NCI-H1048 (cell line): ENCODE measurements around the gene UVRAG.
"Not testable (repeated sequence)": the region's sequence is repeated elsewhere in the genome, so short reads cannot be mapped to it uniquely, and the experiment has no call there.

Experiments
- DNase-seq: peaks from one replicate; lab custom pipeline; 2025; lab: John Stamatoyannopoulos, UW

The UVRAG gene

DNA sequence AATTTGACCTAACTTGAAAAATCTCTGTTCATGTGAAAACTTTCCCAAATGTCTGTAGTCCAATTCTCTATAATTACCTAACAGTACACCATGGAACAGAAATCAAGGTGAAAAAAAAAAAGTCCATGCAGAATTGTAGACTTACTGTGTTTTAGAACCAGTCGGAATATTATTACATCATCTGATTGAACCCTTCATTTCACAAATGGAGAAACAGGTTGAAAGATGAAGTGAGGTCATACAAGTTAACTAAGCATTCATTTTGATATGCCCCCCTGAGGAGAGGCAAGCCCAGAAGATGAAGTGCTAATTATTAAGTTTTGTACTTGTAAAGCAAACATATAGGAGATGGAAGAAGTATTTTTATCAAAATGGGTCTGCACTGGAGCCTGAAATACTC, 211.9 kb downstream of the UVRAG start:
- no peak for DNase-seq

GRCh38 chr11:76030286-76030685, 215.3 kb downstream of the UVRAG start:
- DNase-seq, result no peak

DNA sequence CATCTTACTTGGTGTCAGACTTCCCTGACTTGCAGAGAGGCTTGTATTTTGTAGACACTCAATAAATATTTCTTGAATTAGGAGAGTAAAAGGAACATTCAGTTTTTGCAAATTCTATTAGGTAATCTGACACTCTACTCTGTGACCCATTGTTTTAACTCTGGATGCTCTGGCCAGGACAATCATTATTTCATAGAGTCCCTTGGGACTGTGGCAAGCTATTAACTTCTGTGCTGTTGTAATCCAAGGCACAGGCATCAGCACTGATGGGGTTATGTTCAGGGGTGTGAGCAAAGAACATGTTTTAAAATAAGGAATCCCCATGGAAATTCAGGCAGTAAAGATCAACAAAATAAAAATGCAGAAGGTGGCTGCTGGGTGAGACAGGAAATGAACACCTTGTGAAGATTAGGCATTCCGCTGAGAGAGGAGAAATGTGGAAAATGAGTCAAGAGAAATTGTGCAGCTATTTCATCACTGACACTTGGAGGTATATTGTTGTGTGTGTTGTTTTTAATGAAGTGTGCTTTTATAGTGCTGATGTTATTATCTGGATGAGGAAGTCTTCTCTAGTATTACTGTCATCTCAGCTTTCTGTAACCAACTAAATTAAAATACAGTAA, 216.1 kb downstream of the UVRAG start:
- DNase-seq, result no peak

DNA sequence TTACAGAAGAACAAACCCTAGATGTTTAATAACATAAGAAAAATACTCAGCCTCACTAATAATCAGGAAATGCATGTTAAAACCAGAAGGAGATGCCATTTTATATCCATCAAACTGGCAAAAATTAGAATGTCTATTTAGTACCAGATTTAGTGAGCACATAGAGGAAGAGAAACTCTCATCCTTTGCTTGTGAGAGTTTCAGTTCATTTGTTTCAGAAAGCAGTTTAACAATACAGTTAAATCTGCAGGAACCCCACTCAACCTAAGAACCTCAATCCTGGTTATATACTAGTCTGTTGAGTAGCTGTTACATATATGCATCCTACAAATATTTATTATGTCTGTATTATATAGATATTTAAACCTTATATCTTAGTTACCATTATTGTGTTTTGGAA, 218.7 kb downstream of the UVRAG start:
- no peak for DNase-seq

DNA sequence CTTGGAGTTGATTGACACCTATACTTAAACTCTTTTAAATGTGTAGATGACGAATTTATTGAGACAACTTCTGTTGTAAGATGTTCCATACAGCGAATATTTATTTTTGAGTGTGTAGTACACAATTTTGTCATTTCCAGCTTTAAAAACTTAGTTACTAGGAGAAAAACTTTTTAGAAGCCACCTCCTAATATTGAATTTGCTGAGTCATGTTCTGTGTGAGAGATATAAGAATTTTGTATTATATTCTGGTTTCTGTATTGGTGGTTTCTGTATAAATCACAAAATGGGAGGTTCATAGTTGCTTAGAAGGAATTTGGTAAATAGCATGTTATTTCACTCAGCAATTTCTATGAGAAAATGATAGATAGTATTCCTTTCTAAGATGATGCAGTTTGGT, 220.0 kb downstream of the UVRAG start:
- no peak for DNase-seq

- DNase-seq, result no peak
Observed at GRCh38 chr11:76038608-76039007, 223.6 kb downstream of the UVRAG start.

GRCh38 chr11:76041208-76041607, 226.2 kb downstream of the UVRAG start:
- DNase-seq, result no peak

DNA sequence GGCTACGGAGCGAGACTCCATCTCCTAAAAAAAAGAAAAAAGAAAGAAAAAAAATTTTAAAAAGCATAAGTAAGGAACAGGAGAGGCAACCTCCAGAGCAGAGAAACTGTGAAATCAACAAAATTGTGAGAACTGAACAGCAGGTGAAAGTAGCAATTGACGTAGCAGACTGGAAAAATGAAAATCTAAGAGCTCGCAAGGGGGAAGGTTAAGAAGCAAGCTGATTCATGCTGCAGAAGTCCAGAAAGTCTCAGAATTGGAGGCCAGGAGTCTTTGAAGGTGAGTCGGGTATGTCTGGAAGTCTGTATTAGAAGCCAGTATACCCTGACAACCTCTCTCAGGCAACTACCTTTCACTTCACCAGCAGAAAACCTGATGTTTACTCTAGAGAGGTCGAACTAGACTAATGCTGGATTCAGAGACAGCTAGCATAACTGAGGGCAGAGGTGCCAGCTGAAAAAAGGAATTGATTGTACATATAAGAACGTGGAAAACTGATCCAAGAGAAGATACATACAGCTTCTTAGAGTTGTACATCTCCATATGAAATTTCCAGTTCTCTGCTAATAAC, 229.8 kb downstream of the UVRAG start:
- no peak for DNase-seq

GRCh38 chr11:76047231-76047630, 232.2 kb downstream of the UVRAG start:
- no peak for DNase-seq

- no peak for DNase-seq
Observed at GRCh38 chr11:76047766-76048165, 232.8 kb downstream of the UVRAG start.

DNA sequence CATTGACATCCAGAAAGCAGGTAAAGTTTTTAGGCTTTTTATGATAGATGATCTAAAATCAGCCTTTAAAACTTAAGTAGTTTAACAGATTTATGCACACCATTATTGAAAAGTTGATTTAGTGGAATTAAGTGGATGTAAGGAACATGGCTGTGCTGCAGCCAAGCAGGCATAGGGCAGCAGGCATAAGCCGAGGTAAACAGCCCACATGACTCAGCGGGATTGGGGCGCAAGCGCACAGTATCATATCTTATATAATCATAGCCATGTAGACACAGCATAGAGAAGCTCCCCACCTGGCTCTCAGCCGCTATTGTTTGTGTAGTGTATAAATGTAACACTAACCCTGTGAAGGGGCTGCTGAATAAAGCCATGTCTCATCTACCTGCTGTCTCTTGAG, 233.8 kb downstream of the UVRAG start:
- DNase-seq, result no peak

- DNase-seq, result no peak
Observed at GRCh38 chr11:76049511-76049910, 234.5 kb downstream of the UVRAG start.

- DNase-seq, result no peak
Observed at GRCh38 chr11:76051937-76052336, 236.9 kb downstream of the UVRAG start.

DNA sequence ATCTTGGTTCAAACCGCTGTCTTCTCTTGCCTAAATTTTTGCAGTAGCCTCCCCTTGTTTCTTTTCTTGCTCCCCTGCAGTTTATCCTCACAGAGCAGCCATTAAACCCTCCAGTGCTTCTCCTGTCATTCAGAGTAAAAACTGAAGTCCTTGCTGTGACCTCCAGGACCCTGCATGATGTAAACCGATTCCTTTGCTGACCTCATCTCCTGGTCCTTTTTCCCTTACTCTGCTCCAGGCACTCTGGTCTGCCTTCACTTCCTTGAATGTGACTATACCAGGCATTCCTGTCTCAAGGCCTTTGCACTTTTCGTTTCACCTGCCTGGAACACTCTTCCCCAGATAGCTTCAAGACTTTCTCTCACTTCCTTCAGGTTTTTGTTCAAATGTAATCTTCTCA, 239.3 kb downstream of the UVRAG start:
- DNase-seq, result no peak

DNA sequence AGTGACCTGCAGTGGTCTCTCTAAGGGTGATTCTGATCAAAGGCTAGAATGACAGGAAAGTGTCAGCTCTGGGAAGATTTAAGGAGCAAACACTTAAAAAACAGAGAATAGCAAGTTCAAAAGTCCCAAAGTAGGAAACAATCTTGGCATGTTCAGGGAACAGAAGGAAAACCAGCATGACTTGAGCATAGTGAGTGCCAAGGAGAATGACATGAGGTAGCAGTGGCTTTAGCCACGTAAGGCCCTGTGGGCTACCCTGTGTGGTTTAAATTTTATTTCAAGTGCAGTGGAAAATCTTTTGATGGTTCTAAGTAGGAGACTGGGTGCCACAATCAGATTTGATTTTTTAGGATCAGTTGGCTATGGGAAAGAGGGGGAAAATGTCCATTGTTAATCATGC, 241.9 kb downstream of the UVRAG start:
- no peak for DNase-seq

GRCh38 chr11:76060475-76061036, 245.5 kb downstream of the UVRAG start:
- not testable (repeated sequence) for DNase-seq

- DNase-seq, result no peak
Observed at GRCh38 chr11:76062733-76063132, 247.7 kb downstream of the UVRAG start.

- no peak for DNase-seq
Observed at GRCh38 chr11:76064192-76064591, 249.2 kb downstream of the UVRAG start.

DNA sequence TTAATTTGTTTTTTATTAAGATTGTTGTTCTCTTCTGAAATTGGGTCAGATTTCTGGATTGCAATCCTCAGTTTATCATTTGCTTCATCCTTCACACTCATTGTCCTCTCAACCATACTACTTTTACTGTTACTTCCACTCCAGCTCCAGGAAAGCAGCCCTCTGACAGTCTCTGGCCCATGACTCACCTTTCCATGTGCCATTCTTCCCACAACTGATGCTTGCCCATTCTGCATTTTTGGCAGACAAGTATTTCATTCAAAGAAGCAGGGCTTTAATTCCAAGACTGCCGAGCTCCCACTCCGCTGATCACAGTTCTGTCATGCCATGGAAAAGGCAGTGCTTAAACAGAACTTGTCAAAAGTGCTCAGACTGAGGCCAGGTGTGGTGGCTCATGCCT, 252.1 kb downstream of the UVRAG start:
- DNase-seq, result no peak

- DNase-seq, result no peak
Observed at GRCh38 chr11:76069001-76069400, 254.0 kb downstream of the UVRAG start.

DNA sequence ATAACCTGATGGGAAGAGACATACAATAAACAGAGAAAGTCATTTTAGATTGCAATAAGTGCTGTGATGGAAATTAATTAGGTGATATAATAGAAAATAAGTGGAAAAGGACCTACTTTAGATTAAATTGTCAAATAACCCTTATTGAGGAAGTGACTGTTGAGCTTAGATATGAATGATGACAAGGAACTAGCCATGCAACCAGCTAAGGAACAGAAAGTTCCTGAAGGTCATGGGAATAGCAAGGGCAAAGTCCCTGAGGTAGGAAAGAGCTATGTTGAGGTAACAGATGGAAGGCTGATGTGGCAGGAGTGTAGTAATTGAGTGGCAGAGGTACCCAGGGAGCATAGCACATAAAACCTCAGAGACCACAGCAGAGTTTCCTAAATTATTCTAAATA, 256.1 kb downstream of the UVRAG start:
- no peak for DNase-seq

DNA sequence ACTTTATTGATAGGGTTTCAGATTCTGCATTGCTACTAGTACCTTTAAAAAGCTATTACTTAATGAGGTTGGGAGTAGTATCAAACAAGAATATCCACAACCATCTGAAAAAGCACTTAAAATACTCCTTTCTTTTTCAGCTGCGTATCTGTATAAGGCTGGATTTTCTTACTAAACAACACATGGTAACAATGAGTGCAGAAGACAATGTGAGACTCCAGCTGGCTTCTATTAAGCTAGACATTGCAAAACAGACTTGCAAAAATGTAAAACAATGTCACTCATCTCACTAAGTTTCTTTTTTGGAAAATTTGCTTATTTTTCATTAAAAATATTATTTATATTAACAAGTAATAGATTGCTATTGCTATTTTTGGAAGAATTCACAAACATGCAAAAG, 258.7 kb downstream of the UVRAG start:
- DNase-seq, result no peak

GRCh38 chr11:76074148-76075095, 259.4 kb downstream of the UVRAG start:
- no peak for DNase-seq
